ENCODE measurements around the gene MB21D2. TPM values are rescaled to one million over a fixed set of nuclear protein-coding genes. Genes with fewer than 3 reads are reported as not detected.

MB21D2 gene
- total RNA-seq, 1 experiment from 2014 or later = 2.8 TPM

DNA sequence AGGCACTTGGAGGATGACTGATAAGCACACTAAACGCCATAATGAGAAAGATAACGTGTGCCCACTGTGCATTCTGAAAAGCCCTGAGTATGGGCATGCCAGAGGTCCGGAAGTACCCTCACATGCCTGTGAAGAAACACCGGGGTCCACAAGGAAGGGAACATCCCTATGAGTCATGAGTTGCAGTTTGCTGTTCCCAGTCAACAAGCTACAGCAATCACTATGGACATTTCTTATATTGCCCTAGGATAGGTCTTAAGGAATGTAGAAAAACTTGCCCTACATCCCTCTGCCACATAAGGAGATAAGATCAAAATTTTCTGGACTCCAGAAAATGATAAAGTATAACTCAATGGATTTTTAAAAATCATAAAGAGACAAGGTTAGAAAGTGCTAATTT lies 9.9 kb downstream of the MB21D2 start:
- no peak for ATAC-seq
- peaks cover 3 to 16% of the 10 kb centered on the region in 2 experiments; a peak in 3 of 4 replicates for H3K4me1 ChIP-seq (ENCODE audit: control insufficient read depth in 1 of 2, insufficient read depth in 2 of 2, low read length in 2 of 2)

DNA sequence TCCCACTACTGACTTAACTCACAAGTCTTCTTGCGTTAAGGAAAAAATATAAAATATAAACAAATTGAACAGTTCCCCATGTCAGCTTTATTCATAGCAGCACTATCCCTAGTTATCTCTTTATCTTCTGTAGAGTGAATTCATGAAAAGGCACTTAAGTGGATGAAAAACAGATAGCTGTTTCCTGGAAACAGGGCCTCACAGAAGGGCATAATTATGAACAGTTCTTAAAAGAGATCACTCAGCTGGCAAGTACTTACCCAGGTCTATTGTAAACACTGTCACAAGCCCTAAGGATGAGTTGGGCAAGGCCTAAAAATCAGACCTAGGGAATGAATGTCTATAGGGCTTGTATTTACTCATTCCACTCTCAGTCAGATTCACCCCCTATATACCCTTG lies 10.7 kb downstream of the MB21D2 start:
- no peak for ATAC-seq

More for the DNA sequence above, 9.9 kb downstream of the MB21D2 start:
- Histone ChIP-seq H3K9me3 (ENCODE audit: control insufficient read depth in 1 of 2, insufficient read depth in 1 of 2, low read depth in 1 of 2, low read length in 2 of 2) (no peaks in the 10 kb centered on the region; a peak in 1 of 4 replicates), H3K79me2 (ENCODE audit: insufficient read depth, low read length) (peaks cover 8% of the 10 kb centered on the region; the same call in 1 of the 2 replicates), H3K27ac (ENCODE audit: low read depth, low read length) (no peak overlapping the region), H3K4me3 (replicated peaks in 1 of 2; ENCODE audit: low read depth in 1 of 2, low read length in 2 of 2) (no peak overlapping the region), H3K36me3 (ENCODE audit: control insufficient read depth in 1 of 2, insufficient read depth in 2 of 2, low read length in 2 of 2) (no peaks in the 10 kb centered on the region), H3K9me2 (ENCODE audit: insufficient read depth) (no peaks in the 10 kb centered on the region), H2AFZ (ENCODE audit: low read depth, low read length, poor library complexity, severe bottlenecking) (no peak overlapping the region), H3K4me2 (ENCODE audit: low read length) (peak overlapping the region; percentile 28; the same call in 1 of the 2 replicates), H3K9ac (ENCODE audit: low read length) (no peak overlapping the region), H4K20me1 (ENCODE audit: insufficient read depth) (no peaks in the 10 kb centered on the region), H3K27me3 (ENCODE audit: insufficient read depth, low read length) (no peaks in the 10 kb centered on the region)
- RAD21 ChIA-PET (ENCODE audit: low non-redundant PET in 1 of 2, low total read pairs in 2 of 2, uncharacterized antibody in 2 of 2, unreplicated experiment in 2 of 2) = no interaction called here
- no TSS peak for BruUV-seq (replicated peaks)
- no peak for TF ChIP-seq ELF1 (IDR thresholded peaks at IDR 0.05; ENCODE audit: borderline replicate concordance, low read depth)
- TF ChIP-seq SP1 (IDR thresholded peaks at IDR 0.05; ENCODE audit: low read depth) = peak; percentile 27; the same call in 1 of the 2 replicates
- intact Hi-C loops (cut with micrococcal nuclease) = no loop called here
- CTCF ChIA-PET = no interaction called here
- no peak for DNase-seq (ENCODE audit: low read depth, low spot score)
- POLR2A ChIA-PET = no interaction called here

More for the DNA sequence above, 10.7 kb downstream of the MB21D2 start:
- TF ChIP-seq ZNF274 (IDR thresholded peaks at IDR 0.05; ENCODE audit: low read depth, low read length) (no peak), CBX3 (IDR thresholded peaks at IDR 0.05; ENCODE audit: low read depth) (no peak), RAD21 (IDR thresholded peaks at IDR 0.05; ENCODE audit: low read depth) (no peak), ZFX (IDR thresholded peaks at IDR 0.05) (no peak)
- TF ChIP-seq, protein P1, sequence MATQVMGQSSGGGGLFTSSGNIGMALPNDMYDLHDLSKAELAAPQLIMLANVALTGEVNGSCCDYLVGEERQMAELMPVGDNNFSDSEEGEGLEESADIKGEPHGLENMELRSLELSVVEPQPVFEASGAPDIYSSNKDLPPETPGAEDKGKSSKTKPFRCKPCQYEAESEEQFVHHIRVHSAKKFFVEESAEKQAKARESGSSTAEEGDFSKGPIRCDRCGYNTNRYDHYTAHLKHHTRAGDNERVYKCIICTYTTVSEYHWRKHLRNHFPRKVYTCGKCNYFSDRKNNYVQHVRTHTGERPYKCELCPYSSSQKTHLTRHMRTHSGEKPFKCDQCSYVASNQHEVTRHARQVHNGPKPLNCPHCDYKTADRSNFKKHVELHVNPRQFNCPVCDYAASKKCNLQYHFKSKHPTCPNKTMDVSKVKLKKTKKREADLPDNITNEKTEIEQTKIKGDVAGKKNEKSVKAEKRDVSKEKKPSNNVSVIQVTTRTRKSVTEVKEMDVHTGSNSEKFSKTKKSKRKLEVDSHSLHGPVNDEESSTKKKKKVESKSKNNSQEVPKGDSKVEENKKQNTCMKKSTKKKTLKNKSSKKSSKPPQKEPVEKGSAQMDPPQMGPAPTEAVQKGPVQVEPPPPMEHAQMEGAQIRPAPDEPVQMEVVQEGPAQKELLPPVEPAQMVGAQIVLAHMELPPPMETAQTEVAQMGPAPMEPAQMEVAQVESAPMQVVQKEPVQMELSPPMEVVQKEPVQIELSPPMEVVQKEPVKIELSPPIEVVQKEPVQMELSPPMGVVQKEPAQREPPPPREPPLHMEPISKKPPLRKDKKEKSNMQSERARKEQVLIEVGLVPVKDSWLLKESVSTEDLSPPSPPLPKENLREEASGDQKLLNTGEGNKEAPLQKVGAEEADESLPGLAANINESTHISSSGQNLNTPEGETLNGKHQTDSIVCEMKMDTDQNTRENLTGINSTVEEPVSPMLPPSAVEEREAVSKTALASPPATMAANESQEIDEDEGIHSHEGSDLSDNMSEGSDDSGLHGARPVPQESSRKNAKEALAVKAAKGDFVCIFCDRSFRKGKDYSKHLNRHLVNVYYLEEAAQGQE (IDR thresholded peaks at IDR 0.05; ENCODE audit: low read depth) = no peak
- peaks cover 3 to 19% of the 10 kb centered on the region in 2 experiments; a peak in 3 of 4 replicates for H3K4me1 ChIP-seq (ENCODE audit: control insufficient read depth in 1 of 2, insufficient read depth in 2 of 2, low read length in 2 of 2)
- H3K79me2 ChIP-seq (ENCODE audit: insufficient read depth, low read length) = peaks cover 8% of the 10 kb centered on the region; the same call in 1 of the 2 replicates
- H4K20me1 ChIP-seq (ENCODE audit: insufficient read depth) = no peaks in the 10 kb centered on the region
- H3K36me3 ChIP-seq (ENCODE audit: control insufficient read depth in 1 of 2, insufficient read depth in 2 of 2, low read length in 2 of 2) = no peaks in the 10 kb centered on the region
- H2AFZ ChIP-seq (ENCODE audit: low read depth, low read length, poor library complexity, severe bottlenecking) = no peak overlapping the region
- H3K9ac ChIP-seq (ENCODE audit: low read length) = no peak overlapping the region
- intact Hi-C loops (cut with micrococcal nuclease) = no loop called here
- ChIA-PET POLR2A (no interaction called here), RAD21 (ENCODE audit: low non-redundant PET in 1 of 2, low total read pairs in 2 of 2, uncharacterized antibody in 2 of 2, unreplicated experiment in 2 of 2) (no interaction called here), CTCF (no interaction called here)
- H3K4me3 ChIP-seq (replicated peaks in 1 of 2; ENCODE audit: low read depth in 1 of 2, low read length in 2 of 2) = no peak overlapping the region
- no peaks in the 10 kb centered on the region for H3K9me2 ChIP-seq (ENCODE audit: insufficient read depth)
- H3K27ac ChIP-seq (ENCODE audit: low read depth, low read length) = no peak overlapping the region
- BruUV-seq (replicated peaks) = no TSS peak
- H3K4me2 ChIP-seq (ENCODE audit: low read length) = no peak overlapping the region
- no peaks in the 10 kb centered on the region; a peak in 1 of 4 replicates for H3K9me3 ChIP-seq (ENCODE audit: control insufficient read depth in 1 of 2, insufficient read depth in 1 of 2, low read depth in 1 of 2, low read length in 2 of 2)
- DNase-seq (ENCODE audit: low read depth, low spot score) = no peak
- no peaks in the 10 kb centered on the region for H3K27me3 ChIP-seq (ENCODE audit: insufficient read depth, low read length)

Measured in HCT116 (cell line).